ENCODE results near the gene PIK3C2G.

The PIK3C2G gene

DNA sequence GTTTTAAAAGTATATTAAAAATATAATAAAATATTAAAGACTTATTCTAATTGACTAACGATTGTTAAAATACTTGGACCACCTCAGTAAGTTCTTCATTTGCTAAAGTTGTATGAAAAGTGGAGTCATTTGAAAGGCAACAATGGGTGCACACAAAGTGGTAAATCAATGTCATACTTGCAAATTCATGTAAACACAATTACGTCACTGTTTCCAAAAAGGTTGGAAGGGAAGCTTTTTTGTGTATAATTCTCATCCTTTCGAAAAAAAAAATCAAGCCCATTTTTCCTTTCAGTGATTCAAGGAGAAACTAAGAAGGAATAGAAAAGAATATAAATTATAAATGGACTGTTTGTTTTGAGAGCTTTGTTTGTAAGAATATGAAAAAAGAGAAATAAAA lies 166.2 kb downstream of the PIK3C2G start:
- DNase-seq = no peak

DNA sequence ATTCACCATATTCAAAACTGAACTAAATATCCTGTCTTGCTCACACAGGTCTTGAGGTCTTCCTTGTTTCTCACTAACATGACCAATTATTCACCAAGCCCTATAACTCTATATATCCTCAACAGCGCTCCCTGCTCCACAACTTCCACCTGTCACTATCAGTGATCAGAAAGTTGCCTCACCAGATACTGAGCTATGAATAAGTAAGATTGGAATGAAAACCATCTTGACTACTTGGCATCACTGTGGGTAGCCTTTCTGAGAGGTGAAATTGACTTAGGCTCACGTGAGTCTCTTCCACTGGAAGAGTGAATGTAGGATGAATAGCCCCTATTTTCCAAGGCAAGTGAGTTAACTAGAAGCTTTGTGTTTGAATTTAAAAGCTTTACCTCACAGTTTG lies 167.1 kb downstream of the PIK3C2G start:
- no peak for DNase-seq

DNA sequence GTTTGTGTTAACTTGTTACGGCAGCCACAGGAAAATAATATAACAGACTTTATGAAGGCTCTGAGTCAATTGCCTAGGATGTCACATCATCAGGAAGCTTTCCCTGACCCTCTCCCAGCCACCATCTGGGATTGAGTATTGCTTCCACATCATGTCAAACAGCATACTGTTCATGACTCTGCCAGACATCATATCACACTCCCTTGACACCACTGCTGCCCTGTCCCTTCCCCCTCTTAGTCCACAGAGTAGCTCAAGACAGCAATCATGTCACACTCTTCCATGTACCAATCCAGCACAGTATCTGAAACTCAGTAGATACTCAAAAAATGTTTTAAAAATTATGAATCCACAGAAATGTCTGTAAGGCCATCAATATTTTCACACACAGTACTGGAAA lies 168.0 kb downstream of the PIK3C2G start:
- no peak for DNase-seq

DNA sequence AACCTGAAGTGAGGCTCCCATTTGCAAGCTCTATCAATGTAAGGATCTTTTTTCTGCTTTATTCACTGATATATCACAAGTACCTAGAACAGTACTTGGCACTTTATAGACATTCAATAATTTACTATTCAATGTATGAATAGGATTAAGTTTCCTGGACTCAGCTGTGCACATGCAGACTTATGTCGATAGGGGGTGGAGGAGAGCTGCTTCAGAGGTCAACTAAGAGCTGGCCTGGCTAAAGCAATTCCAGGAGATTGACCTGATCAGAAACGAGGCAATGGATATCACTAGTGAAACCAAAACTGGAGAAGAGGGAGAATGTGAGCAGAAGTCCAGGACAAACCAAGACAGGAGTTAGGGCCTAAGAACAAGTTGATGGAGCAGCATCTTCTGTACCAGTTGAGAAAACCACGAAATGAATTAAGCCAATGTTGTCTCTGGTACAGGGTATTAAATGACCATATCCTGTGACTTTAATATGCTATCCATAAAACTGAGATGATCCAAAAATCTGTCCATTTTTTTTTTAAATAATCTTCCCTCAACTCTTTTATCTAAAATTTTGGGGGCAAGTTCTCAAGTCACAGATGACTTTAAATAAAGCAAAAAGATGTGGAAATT lies 169.2 kb downstream of the PIK3C2G start:
- no peak for DNase-seq

DNA sequence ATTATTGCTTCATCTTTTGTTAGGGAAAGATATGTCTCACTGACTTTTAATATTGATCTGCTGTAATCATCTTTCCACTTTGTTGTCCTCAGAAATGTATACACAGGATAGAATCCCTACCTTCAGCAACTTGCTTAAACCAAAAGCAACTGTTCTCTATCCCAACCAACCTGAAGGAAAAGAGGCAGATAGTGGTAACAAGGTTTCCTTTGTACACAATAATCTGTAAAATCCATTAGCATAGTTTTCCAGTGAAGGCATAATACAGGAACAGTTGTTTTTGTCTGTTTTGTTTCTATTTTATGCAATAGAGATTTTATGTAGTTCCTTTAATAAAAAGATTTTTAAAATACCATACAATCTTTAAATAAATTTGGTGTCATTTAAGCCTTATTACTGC lies 170.5 kb downstream of the PIK3C2G start:
- no peak for DNase-seq

DNA sequence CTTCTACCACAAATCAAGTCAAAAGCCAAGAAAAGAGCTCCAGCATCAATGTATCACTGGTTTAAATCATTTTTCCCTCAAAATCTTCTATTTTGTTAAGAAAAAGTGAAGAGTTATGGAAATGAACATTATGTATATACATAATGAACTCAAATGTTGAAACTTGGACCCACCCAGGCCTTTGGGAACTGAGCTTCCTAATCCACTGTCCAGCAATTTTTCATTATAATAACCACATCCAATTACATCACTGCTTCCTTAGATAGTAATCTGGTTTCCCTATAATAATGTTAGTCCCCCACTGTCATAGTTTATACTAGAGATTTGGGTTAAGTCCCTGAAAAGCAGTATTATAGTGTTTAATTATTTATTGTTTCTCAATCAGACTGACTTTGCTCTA lies 170.9 kb downstream of the PIK3C2G start:
- DNase-seq = no peak

DNA sequence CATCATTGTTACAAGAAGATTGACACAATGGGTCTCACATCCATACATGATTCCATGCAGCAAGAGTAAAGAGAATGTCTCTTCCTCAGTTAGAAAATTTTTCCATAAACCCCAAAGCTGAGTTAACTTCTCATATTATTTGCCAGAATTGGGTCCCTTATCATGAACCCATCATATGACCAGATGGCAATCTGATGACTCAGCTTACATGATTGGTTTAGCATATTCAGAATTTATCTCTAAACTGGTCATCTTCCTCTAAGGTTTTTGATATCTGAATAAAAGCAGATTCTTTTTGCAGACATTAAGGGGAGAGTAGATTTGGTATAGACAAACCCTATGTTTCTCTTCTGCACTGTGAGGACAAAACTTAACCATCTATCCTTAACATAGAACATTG lies 174.9 kb downstream of the PIK3C2G start:
- DNase-seq = no peak

DNA sequence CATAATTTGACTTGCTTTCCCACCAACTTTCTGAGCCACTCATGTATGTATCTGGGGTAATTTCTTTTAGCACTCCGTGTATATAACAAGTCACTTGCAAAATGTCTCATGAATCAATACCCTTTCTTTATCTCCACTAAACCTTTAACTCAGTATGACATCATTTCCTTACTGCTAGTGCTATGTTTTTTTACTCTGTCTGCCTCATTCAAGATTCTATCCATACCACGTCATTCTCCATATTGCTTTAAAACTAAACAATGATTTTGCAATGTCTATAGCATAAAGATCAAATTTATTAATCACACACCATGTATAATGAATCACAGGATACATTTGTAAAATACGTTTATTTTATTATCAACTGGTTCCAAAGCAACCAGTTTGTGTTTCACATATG lies 178.2 kb downstream of the PIK3C2G start:
- DNase-seq = no peak

DNA sequence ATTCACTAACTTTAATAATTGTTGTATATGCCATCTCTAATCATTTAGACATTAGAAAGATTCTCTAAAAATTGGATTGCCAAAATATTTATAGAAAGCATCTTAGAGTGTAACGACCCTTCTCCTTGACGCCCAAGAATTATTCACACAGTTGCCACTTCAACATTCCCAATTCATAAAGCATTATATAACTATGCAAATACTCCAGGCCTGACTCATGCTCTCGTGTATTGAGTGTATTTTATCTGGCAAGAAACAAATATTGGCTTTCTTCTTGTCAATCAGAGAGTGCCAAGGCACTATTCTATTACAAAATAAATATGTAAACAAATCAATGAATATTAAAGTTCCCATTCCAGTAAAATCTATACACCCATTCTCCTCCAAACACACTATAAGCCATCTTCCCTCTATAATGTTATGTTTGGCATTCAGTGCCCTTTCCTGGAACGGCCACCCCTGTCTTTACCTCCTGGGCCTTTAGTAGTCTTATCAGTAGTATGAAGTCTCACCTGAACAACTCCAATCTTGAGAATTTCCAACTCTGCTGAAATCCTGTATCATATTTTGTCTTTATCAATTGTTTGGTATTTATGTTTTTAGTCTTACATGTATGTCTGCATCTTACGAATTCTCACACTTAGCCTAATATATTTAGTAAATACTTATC lies 182.6 kb downstream of the PIK3C2G start:
- no peak for DNase-seq

DNA sequence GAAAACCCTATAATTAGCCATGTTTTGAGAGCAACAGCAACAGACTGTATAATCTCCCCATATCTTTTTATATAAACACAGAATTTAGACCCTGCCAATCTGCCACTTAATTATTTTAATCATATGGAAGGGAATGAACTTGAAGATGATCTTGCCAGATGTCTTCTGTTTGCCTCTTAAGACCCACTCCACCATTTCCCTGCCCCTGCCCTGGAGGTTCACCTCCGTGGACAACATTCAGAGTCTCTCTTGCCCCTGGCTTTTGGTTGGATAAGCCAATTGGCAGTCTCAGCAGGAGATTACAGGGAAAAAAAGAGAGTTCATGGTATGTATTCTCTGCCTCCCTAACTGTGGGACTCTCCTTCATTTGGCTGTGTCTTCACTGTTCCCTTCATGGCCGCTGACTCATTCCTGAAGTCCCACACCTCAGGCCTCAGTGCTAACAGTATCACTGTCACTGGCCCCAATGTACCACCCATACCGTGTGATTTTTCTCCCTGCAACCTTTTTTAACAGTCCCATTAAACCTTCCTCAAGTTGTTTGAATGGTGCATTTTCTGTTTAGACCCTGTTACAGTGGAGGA lies 184.8 kb downstream of the PIK3C2G start:
- no peak for DNase-seq

DNA sequence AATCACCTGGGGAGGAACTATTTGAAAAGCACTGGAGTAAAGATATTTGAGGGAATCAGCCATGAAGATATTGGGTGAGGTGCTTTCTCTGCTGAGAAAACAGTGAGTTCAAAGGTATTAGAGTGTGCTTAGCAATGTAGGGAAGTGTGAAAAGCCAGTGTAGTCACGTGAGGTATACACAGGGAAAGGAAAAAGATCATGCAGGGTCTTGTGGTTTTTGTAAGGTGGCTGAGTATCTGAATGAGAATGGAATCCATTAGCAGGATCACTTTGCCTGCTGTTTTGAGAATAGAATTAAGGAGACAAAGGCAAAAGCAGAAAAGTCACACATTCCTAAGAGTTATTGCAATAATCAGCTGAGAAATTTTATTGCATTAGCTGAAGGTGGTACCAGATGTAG lies 193.0 kb downstream of the PIK3C2G start:
- no peak for DNase-seq

DNA sequence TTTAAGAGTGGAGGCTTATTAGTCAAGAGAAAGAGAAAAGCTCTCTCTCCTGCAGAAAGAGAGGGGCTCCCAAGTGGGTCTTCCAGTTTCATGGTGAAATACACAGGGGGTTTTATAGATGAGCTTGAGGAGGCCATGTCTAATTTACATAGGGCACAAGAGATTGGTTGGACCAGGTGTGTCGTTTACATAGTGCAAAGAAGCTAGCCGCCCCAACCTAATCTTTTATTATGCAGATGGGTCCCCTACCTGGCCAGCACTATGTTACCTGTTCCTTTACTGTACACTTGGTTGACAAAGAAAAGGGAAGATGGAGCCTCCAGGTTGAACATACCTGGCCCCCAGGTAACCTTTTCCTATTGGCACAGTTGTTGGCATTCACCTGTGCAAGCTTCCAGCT lies 195.0 kb downstream of the PIK3C2G start:
- no peak for DNase-seq

DNA sequence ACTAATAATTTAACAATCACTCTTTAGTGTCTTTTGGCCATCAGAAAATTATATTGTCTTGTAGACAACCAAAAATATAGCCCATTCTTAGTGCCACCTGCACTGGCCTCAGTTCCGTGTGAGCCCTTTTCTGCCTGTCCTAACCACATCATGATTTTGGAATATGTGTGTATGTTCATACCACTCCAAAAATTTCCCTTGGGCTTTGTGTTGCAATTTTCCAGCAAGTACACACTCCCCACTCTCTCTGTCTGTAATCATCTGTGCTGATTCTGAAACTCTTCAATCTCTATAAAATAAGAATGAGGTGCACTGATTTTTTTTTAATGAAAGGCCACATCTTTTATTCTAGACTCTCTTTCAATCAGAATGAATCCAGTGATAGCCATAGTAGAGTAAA lies 196.0 kb downstream of the PIK3C2G start:
- no peak for DNase-seq

DNA sequence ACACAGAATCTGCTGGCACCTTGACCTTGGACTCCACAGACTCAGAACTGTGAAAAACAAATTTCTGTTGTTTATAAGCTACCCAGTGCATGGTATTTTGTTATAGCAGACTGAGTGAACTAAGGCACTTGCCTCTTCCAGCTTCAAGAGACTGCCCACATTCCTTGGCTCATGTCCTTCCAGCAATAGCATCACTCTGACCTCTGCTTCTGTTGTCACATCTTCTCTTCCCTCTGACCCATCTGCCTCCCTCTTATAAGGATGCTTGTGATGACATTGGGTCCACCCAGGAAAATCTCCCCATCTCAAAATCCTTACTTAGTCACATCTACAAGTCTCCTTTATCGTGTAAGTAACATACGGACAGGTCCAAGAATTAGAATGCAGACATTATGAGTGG lies 200.4 kb downstream of the PIK3C2G start:
- DNase-seq = no peak

DNA sequence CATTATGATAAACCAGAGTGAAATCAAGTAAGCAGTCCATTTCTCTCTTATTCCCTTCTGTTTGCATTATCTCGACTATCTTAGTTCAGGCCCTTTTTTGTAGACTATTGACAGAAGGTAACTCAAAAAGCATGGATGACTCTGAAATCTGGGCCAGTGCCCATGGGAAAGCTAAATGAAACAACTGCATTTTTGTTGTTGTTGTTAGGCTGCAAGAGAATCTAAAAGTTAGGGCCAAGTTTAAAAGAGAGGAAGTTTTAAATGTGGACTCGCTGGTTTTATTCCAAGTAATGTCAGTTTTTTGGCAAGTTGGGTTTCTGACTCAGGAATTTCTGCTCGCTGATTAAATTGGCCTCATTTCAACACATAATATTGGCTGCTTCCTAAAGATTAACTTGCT lies 201.1 kb downstream of the PIK3C2G start:
- no peak for DNase-seq

DNA sequence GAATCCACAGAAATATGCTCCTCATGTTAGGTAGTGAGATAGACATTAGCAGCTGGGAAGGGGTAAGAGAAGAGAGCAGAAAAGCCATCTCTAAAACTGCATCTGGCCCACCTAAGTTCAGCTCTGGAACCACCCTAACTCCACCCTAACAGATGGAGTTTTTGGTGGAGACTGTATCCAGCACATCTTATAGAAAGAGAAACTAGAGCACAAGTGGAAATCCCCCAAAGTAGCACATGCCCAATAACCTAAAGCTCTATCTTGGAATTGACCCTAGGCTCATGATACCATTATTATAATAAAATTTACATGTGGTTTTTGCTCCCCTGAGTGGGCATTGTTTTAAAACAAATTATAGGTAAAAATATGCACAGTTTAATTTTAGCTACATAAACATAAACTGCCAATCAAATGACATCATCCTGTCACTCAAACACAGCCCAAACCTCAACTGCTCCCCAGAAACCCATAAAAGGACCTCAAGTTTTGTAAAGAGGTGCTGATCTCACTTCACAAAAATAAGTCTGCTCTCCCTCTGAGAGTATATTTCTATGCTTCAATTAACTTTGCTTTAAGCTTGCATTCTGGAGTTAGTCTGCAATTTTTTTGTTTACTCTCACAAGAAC lies 206.4 kb downstream of the PIK3C2G start:
- DNase-seq = no peak

DNA sequence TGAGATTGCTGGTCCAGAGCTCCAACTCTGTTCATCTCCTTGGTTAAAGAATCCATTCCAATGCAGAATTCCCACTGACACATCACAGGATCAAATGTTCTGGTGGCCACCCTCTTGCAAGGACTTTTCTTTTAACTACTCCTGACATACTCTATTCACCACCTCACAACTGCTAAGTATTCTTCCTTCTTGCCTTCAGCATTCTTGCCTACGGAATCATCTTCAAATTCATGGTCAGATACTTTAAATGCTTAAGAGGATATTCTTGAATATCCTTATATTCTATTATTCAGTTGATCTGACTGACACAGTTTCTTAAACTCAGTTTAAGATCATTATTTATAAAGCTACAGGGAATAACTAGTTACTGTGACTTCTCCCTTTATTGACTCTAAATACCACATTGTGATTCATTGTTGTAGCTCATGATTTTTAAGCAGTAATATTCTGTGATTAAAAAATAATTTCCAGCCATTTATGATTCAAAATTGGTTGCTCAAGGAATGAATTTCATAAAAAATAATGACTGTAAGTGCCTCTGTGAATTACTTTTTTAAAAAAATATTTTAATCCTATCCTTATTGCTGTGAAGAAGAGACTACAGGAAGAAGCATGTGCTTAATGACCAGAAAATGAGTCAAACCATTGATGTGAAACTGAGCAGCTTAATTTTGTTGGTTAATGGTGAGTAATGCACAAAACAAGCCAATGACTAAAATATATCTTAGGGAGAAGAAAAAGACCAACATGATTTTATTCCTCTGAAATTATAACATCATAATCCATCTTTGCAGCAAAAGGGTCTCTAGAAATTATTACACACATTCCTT lies 207.1 kb downstream of the PIK3C2G start:
- no peak for DNase-seq

DNA sequence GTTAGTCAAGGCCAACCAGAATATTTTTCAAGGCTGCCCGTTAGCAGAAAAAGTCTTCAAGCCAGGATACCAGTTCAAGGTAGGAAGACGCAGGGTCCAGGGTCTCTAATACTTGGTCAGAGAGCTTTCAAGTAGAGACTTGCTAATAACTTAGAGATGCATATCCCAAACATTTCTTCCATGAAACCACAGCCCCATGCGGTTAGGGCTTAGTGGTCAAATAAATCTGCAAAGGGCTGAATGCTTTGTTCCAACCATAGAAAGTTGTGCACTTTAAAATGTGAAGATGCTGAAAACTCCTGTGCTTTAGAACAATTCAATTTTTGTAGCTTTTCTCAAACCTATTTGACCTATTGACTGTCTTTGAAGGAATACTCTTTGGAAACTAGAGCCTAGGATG lies 208.9 kb downstream of the PIK3C2G start:
- DNase-seq = no peak

DNA sequence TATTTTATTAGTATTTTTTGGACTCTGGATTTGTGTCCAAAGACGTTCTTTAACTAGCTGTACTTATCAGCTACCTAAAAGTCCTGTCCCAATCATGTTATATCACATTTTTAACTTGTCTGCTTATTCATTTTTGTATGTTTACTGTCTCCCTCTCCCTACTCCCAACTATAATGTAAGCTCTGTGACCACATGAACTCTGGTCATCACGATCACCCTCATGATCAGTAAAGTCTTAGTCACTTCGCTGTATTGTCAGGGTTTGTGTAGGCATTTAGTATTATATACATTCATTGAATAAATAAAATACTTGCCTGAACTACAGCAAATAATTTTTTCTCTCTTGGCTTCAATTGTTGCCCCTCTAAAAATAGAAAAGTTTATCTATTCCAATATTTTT lies 211.0 kb downstream of the PIK3C2G start:
- no peak for DNase-seq

DNA sequence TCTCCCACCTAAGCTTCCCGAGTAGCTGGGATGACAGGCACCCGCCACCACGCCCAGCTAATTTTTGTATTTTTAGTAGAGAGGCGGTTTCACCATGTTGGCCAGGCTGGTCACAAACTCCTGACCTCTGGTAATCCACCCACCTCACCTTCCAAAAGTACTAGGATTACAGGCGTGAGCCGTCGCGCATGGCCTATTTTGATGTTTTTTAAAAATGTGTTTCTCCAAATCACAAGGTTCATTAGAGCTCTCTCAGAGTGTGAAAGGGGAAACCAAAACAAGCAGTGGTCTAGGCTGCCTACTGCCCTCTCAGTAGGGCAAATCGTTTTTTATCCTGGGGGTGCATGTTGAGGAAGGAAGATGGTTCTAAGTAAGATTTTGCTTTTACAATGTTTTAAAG lies 211.5 kb downstream of the PIK3C2G start:
- no peak for DNase-seq

DNA sequence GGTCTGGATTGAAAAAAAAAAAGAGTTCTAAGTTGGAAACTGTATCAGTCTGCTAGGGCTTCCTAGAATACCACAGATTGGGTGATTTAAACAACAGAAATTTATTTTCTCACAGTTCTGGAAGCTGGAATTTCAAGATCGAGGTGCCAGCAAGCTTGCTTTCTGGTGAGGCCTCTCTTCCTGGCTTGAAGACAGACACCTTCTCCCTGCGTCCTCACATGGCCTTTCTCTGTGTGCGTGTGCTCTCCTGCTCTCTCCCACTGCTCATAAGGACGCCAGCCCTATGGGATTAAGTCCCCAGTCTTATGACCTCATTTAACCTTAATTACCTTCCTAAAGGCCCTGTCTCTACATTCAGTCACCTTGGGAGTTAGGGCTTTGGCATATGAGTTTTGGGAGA lies 215.5 kb downstream of the PIK3C2G start:
- no peak for DNase-seq

DNA sequence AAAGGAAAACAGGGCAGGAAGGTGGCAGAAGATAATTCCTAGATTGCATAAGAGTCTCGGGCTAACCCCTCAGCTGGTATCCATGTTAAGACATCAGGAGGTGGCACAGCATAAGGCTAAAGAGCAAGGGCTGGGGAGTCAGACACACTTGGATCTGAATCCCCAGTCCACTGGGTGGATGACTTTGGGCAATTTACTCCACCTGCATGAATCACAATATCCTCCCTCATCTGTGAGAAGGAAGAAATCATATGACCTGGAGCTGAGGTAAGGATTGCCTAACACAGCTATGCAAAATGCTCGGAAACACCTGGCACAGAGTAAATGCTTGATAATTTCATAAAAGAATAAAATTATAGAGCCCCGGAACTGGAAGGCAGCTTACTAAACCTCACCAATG lies 217.9 kb downstream of the PIK3C2G start:
- DNase-seq = no peak

DNA sequence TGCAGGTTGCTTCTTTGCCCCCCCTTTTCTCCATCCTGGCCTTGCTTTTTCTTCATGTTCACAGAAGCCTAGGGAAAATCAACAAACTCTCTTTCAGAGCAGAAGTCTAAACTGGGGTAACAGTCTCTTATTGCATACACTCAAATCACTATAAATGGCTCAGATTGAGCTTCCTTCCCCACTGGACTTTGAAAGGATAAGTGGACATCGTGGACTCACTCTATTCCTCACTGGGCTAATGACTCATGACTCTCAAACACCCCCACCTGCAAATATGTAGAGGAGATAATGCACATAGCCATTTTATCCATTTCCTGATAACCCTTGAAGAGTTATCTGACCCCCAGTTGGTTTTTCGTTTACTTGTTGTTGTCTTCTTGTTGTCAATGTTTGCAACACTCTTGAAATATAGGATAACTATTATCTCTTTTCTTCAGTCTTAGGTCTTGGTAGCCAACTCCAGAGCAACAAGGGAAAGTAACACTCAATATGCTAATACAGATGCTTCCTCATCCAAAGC lies 221.3 kb downstream of the PIK3C2G start:
- DNase-seq = no peak

All from T-helper 9 cell (primary cell).